ENCODE measurements around the gene ATP6V0A4.

DNA sequence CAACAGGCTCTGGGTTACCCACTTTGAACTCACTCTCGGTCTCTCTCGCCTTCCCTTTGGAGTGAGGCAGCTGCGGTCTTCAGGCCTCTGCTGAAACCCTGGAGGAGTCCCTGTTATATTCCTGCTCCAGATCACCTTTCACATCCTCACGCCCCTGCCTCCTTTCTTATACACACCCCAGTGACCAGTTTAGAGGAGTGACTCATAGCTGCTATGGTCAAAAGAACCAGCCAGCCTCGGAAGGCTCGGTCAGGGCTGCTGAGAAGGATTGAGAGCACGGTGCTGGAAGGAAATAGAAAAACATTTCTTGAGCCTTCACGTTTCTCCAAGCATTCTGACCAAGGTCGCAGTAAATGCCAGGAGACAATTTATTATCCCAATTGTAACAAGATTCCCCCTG, 68.6 kb downstream of the ATP6V0A4 start:
- TF ChIP-seq, protein P1, sequence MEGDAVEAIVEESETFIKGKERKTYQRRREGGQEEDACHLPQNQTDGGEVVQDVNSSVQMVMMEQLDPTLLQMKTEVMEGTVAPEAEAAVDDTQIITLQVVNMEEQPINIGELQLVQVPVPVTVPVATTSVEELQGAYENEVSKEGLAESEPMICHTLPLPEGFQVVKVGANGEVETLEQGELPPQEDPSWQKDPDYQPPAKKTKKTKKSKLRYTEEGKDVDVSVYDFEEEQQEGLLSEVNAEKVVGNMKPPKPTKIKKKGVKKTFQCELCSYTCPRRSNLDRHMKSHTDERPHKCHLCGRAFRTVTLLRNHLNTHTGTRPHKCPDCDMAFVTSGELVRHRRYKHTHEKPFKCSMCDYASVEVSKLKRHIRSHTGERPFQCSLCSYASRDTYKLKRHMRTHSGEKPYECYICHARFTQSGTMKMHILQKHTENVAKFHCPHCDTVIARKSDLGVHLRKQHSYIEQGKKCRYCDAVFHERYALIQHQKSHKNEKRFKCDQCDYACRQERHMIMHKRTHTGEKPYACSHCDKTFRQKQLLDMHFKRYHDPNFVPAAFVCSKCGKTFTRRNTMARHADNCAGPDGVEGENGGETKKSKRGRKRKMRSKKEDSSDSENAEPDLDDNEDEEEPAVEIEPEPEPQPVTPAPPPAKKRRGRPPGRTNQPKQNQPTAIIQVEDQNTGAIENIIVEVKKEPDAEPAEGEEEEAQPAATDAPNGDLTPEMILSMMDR (IDR thresholded peaks at IDR 0.05), result no peak
- TF ChIP-seq EP300 (IDR thresholded peaks at IDR 0.05) (no peak), POLR2A (IDR thresholded peaks at IDR 0.05; ENCODE audit: low read depth) (no peak), POLR2AphosphoS5 (IDR thresholded peaks at IDR 0.05) (no peak)

Measured in esophagus muscularis mucosa (tissue), 4 donors.